Measurements from ENCODE around the gene AGAP1.

DNA sequence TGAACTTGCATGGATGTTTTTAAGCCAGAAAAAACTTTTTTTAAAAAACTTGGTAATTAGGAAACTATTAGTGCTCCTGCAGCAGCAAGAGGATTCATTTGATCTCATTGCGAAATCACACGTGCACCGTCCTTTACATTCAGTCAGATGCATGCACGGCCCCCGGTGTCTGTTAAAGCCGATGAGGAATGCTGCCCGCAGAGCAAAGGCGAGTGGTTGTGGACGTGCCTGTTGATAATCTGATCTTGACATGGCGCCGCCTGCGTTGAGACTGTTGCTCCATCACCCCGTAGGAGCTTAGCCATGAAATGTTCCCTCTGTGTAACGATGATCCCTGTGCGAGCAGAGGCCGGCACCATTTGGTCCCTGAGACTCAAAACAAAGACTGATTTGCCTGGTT is 374.4 kb downstream of the AGAP1 start:
- TF ChIP-seq, protein P1, sequence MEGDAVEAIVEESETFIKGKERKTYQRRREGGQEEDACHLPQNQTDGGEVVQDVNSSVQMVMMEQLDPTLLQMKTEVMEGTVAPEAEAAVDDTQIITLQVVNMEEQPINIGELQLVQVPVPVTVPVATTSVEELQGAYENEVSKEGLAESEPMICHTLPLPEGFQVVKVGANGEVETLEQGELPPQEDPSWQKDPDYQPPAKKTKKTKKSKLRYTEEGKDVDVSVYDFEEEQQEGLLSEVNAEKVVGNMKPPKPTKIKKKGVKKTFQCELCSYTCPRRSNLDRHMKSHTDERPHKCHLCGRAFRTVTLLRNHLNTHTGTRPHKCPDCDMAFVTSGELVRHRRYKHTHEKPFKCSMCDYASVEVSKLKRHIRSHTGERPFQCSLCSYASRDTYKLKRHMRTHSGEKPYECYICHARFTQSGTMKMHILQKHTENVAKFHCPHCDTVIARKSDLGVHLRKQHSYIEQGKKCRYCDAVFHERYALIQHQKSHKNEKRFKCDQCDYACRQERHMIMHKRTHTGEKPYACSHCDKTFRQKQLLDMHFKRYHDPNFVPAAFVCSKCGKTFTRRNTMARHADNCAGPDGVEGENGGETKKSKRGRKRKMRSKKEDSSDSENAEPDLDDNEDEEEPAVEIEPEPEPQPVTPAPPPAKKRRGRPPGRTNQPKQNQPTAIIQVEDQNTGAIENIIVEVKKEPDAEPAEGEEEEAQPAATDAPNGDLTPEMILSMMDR (IDR thresholded peaks at IDR 0.05), result no peak
- no peak for TF ChIP-seq EZH2 (IDR thresholded peaks at IDR 0.05)

All from neural progenitor cell (in vitro differentiated cells).